ENCODE measurements around the gene SPPL2A.

- TF ChIP-seq POLR2AphosphoS5 (IDR thresholded peaks at IDR 0.05; ENCODE audit: insufficient read depth, low read depth, low read length) (no peak), CTCF (IDR thresholded peaks at IDR 0.05; ENCODE audit: extremely low read depth in 1 of 2, insufficient read depth in 1 of 2, low read depth in 1 of 2, low read length in 2 of 2) (no peak), EZH2 (IDR thresholded peaks at IDR 0.05; ENCODE audit: borderline replicate concordance, low read depth, low read length, severe bottlenecking) (no peak), POLR2A (IDR thresholded peaks at IDR 0.05; ENCODE audit: low read depth, low read length) (no peak)
- TF ChIP-seq, protein P1, sequence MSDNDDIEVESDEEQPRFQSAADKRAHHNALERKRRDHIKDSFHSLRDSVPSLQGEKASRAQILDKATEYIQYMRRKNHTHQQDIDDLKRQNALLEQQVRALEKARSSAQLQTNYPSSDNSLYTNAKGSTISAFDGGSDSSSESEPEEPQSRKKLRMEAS (IDR thresholded peaks at IDR 0.05; ENCODE audit: insufficient read depth, insufficient read length): no peak
Measured at GRCh38 chr15:50669611-50670010, 95.9 kb downstream of the SPPL2A start.

Measured in endothelial cell of umbilical vein (primary cell).